HL-60 (cell line): Measurements from ENCODE around the gene LHCGR.

Experiments used
- DNase-seq, 2 experiments: peaks; one replicate each; pipeline ENCODE4 v3.0.0-alpha.2; 2010 to 2020; ENCODE audit warnings: low read depth in 1 of 2, low spot score in 1 of 2
- H3K27ac ChIP-seq: fragments of 250-450 bp; sonication (Bioruptor Pico); replicated peaks from 2 replicates; pipeline ENCODE4 v1.5.1; 2020; ENCODE audit warnings: mild to moderate bottlenecking, moderate library complexity
- H3K27me3 ChIP-seq: fragments of 250-450 bp; sonication (Bioruptor Pico); 2 replicates; pipeline ENCODE4 v1.5.1; 2021; ENCODE audit warnings: mild to moderate bottlenecking, moderate library complexity; ENCODE audit not compliant: insufficient read depth, poor library complexity, severe bottlenecking
- H3K4me3 ChIP-seq: replicated peaks from 2 replicates; pipeline ENCODE4 v1.5.1; 2011; ENCODE audit warnings: mild to moderate bottlenecking, control low read depth, low read length; ENCODE audit not compliant: insufficient read depth
- CTCF ChIP-seq: IDR thresholded peaks from one replicate; pipeline ENCODE4 v1.5.1; 2011; ENCODE audit warnings: low read length, control low read depth, inconsistent platforms; ENCODE audit not compliant: insufficient read depth
- GABPA ChIP-seq: IDR thresholded peaks from 2 replicates; pipeline ENCODE4 v1.6.1; 2012; ENCODE audit warnings: low read depth
- POLR2AphosphoS5 ChIP-seq: IDR thresholded peaks from 2 replicates; pipeline ENCODE4 v1.6.1; 2012; ENCODE audit warnings: low read depth
- SPI1 ChIP-seq: IDR thresholded peaks from 2 replicates; pipeline ENCODE4 v1.6.1; 2012; ENCODE audit warnings: low read depth, mild to moderate bottlenecking, borderline replicate concordance
- TF ChIP-seq, protein P1 (sequence below): IDR thresholded peaks from 2 replicates; pipeline ENCODE4 v1.6.1; 2012; ENCODE audit warnings: low read depth; ENCODE audit not compliant: insufficient replicate concordance

Gene LHCGR

GRCh38 chr2:48711343-48711742 is 44.2 kb downstream of the LHCGR start:
- Histone ChIP-seq H3K4me3 (no peak overlapping the region), H3K27ac (no peak overlapping the region)
- TF ChIP-seq, protein P1, sequence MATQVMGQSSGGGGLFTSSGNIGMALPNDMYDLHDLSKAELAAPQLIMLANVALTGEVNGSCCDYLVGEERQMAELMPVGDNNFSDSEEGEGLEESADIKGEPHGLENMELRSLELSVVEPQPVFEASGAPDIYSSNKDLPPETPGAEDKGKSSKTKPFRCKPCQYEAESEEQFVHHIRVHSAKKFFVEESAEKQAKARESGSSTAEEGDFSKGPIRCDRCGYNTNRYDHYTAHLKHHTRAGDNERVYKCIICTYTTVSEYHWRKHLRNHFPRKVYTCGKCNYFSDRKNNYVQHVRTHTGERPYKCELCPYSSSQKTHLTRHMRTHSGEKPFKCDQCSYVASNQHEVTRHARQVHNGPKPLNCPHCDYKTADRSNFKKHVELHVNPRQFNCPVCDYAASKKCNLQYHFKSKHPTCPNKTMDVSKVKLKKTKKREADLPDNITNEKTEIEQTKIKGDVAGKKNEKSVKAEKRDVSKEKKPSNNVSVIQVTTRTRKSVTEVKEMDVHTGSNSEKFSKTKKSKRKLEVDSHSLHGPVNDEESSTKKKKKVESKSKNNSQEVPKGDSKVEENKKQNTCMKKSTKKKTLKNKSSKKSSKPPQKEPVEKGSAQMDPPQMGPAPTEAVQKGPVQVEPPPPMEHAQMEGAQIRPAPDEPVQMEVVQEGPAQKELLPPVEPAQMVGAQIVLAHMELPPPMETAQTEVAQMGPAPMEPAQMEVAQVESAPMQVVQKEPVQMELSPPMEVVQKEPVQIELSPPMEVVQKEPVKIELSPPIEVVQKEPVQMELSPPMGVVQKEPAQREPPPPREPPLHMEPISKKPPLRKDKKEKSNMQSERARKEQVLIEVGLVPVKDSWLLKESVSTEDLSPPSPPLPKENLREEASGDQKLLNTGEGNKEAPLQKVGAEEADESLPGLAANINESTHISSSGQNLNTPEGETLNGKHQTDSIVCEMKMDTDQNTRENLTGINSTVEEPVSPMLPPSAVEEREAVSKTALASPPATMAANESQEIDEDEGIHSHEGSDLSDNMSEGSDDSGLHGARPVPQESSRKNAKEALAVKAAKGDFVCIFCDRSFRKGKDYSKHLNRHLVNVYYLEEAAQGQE: no peak
- no peak for TF ChIP-seq GABPA
- TF ChIP-seq CTCF: no peak
- TF ChIP-seq POLR2AphosphoS5: no peak
- no peak for TF ChIP-seq SPI1

DNA sequence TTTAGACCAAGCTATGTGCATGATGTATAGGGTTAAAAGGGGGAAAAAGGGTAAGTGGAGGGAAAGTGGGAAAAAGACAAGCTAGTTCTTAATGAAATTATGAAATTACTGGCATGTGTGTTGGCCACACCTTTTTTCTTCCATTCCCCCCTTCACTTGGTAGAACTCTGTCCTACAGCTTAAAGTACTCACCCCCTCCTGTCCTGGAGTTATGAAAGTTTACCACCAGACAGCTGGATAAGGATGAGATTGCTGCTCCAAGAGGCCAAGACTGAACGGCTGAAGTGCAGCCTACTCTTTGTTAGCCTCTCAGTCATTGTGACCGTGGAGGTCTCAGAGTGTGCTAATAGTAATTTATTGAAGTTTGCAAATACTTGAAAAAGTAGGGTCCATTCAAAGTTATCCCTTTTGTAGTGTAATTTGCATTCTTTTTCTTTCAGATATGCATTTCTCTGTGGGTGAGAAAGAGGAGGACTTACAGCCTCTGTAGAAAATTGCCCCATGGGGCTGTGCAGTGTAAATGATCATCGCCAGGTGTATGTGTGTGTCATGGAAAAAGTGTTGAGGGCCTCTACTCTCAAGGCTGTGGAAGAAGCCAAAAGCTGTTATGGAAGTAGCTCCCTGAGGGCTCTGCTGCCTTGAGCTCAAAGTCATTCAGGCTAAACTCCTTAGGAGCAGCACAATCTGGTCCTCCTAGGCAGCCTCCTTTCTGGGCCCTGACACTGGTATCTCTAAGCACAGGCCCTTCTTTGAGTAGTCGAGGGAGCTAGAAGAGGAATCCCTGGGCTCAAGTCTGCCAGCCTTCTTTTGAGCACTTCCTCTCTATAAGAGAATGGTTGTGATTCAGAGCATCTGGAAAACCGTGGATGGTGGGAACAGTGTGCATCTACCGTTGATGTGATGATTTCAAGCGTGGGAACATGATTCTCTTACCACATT is 46.2 kb downstream of the LHCGR start:
- no peak overlapping the region for H3K4me3 ChIP-seq
- DNase-seq: no peak
- H3K27ac ChIP-seq: no peak overlapping the region
- H3K27me3 ChIP-seq: no peaks in the 10 kb centered on the region
- TF ChIP-seq POLR2AphosphoS5: no peak
- TF ChIP-seq CTCF: no peak
- no peak for TF ChIP-seq GABPA
- TF ChIP-seq SPI1: no peak
- TF ChIP-seq, protein P1: no peak

More at GRCh38 chr2:48711343-48711742, 44.2 kb downstream of the LHCGR start:
- H3K27me3 ChIP-seq: no peaks in the 10 kb centered on the region
- DNase-seq: no peak

DNA sequence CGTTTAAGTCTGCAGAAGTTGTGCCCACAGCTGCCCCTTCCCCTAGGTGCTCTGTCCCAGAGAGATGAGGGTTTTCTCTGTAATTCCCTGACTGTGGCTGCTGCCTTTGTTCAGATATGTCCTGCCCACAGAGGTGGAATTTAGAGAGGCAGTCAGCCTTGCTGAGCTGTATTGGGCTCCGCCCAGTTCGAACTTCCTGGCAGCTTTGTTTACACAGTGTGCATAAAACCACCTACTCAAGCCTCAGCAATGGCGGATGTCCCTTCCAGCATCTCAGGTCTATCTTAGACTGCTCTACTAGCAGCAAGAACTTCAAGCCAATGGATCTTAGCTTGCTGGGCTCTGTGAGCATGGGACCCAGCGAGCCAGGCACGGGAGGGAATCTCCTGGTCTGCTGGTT is 48.1 kb downstream of the LHCGR start:
- no peak for TF ChIP-seq GABPA
- TF ChIP-seq POLR2AphosphoS5: no peak
- no peak for TF ChIP-seq SPI1
- no peak for TF ChIP-seq CTCF
- TF ChIP-seq, protein P1: no peak
- no peak for DNase-seq
- Histone ChIP-seq H3K27me3 (no peaks in the 10 kb centered on the region), H3K27ac (no peak overlapping the region), H3K4me3 (no peak overlapping the region)
